ENCODE data around the gene RPS6KB2.

The RPS6KB2 gene

DNA sequence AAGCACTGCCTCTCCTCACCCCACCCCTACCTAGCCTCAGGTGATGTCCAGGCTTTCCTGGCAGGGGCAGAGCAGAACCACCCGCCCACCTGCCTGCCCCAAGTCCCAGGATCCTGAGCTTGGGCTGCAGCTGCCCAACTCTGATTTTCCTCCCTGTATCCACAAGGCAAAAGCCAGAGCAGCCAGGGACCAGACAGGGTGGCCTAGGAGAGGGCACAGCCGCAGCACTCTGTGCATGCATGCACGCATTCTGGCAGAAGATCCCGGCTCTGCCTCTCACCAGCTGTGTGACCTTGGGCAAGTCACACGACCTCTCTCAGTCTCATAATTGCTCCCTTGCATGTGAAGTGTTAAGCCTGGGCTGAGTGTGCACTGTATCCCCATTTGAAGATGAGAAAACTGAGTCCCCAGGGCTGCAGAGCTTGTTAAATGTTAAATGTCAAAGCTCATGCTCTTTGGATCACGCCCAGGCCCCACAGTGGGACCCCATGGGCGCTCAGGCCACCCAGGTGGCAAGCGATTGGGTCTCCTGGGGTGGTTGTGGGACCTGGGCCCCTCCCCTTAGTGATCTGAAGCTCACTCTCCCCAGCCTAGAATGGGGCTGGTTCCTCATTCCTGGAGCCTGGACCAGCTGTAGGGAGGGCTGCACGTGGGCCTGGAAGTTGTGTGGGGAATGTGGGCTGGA, 15.7 kb upstream of the RPS6KB2 start:
- DNase-seq (ENCODE audit: extremely low read depth, low read depth) = no peak
- no peak overlapping the region for H3K4me3 ChIP-seq (replicated peaks; ENCODE audit: low read depth, low read length)
- TF ChIP-seq, protein P1, sequence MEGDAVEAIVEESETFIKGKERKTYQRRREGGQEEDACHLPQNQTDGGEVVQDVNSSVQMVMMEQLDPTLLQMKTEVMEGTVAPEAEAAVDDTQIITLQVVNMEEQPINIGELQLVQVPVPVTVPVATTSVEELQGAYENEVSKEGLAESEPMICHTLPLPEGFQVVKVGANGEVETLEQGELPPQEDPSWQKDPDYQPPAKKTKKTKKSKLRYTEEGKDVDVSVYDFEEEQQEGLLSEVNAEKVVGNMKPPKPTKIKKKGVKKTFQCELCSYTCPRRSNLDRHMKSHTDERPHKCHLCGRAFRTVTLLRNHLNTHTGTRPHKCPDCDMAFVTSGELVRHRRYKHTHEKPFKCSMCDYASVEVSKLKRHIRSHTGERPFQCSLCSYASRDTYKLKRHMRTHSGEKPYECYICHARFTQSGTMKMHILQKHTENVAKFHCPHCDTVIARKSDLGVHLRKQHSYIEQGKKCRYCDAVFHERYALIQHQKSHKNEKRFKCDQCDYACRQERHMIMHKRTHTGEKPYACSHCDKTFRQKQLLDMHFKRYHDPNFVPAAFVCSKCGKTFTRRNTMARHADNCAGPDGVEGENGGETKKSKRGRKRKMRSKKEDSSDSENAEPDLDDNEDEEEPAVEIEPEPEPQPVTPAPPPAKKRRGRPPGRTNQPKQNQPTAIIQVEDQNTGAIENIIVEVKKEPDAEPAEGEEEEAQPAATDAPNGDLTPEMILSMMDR (IDR thresholded peaks at IDR 0.05; ENCODE audit: low read depth, low read length, missing control alignments) = no peak

DNA sequence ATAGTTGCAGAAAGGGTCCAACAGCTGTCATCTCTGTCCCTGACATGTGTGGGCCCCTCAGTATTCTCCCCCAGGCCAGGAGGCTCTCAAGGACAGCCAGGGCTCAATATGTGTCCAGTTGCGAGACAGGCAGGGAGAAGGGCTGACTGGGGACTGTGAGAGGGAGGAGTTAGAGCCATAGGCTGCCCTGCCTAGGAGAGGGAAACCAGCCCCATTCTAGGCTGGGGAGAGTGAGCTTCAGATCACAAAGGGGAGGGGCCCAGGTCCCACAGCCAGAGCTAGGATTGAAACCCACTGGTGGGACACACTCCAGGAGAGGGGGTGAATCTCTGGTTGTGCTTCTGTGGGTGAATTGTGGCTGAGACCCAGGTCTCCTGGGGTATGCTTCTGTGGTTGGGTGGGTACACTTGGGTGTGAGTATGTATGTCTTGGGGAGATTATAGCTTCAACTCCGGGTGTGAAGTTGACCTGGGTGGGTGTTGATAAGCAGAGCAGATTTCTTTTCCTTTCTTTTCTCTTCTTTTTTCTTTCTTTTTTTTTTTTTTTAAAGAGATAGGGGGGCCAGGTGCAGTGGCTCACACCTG, 14.9 kb upstream of the RPS6KB2 start:
- no peak for DNase-seq (ENCODE audit: extremely low read depth, low read depth)
- H3K4me3 ChIP-seq (replicated peaks; ENCODE audit: low read depth, low read length) = no peak overlapping the region
- TF ChIP-seq, protein P1 (IDR thresholded peaks at IDR 0.05; ENCODE audit: low read depth, low read length, missing control alignments) = no peak

DNA sequence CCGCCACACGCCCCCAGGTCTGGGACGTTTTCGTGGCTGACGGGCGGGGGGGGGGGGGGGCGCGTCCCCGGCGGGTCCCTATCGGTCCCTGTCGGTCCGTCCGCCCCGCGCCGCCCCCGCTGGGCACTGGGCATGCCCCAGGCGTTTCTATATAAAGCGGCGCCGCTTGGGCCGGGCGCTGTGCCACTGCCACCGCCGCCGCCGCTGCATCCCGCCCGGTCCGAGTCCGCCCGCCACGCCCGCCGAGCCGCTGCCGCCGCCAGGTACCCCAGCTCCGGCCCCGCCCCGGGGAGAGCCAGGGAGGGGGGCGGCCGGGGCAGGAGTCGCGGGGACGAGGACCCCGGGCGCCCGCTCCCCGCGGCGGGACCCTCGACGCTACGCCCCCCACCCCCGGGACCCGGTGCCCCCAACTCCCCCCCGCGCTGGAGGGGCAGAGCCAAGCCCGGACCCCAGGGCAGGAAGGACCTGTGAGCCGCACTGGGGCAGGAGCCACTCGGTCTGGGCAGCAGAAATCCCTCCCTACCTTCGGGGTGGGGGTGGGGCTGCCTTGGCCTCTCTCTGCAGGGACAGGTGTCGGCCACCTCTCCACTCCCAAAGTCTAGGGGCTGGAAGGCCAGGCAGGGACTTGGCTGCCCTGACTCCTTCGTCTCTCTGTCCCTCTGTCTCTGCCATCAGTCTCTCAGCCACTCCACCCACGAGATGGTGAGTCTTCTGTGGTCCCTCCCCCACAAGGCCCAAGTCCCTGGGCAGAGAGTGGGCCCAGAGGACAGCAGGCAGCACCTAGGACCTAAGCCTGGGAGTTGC, 12.6 kb upstream of the RPS6KB2 start, which contains the start of gene CARNS1:
Gene CARNS1 (plus strand): TSS at position 178 of the 804 bp plus-strand sequence. CDS start 522 bp downstream, at position 700.
- TF ChIP-seq, protein P1 (IDR thresholded peaks at IDR 0.05; ENCODE audit: low read depth, low read length, missing control alignments) = no peak
- no peak for DNase-seq (ENCODE audit: extremely low read depth, low read depth)
- no peak within 1 kb of the TSS for H3K4me3 ChIP-seq (replicated peaks; ENCODE audit: low read depth, low read length)

DNA sequence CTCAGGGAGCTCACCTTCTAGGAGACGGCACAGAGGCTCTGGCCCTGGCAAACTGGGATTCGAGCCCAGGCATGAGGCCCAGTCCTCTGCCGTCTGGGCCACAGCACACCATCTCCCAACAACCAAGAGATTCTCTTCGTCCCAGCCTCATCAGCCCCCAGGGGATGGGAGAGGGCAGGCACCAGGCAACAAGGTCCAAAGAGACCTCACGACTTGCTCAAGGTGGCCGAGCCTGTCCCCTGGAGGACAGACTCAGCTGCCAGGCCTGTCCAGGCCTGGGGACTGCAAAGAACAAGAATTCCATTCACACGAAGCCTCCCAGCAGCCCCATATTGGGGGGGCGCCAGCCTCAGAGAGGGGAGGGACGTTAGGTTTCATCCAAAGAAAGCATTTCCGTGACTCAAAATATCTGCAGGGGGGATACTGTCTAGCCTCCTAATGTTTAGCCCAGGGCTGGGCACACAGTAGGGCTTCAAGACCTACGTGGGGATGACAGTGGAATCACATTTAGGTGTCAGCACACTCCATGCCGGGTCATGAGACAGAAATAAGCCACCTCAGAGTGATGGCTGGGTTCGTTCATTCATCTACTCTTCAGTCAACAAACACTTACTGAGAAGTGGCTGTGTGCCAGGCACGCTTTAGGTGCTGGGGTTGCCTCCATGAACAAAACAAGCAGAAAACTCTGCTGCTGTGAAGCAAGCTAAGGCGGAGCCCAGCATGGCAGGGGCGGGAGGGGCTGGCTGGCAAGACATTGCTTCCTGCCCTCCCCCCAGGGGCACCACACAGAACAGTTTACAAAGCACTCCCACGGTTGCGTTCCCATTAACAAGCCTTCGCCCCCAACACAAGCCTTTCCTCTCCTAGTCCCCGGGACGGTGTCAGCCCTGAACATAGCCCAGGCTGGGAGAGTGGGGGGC, 11.6 kb upstream of the RPS6KB2 start:
- no peak overlapping the region for H3K4me3 ChIP-seq (replicated peaks; ENCODE audit: low read depth, low read length)
- no peak for DNase-seq (ENCODE audit: extremely low read depth, low read depth)
- TF ChIP-seq, protein P1 (IDR thresholded peaks at IDR 0.05; ENCODE audit: low read depth, low read length, missing control alignments) = no peak

DNA sequence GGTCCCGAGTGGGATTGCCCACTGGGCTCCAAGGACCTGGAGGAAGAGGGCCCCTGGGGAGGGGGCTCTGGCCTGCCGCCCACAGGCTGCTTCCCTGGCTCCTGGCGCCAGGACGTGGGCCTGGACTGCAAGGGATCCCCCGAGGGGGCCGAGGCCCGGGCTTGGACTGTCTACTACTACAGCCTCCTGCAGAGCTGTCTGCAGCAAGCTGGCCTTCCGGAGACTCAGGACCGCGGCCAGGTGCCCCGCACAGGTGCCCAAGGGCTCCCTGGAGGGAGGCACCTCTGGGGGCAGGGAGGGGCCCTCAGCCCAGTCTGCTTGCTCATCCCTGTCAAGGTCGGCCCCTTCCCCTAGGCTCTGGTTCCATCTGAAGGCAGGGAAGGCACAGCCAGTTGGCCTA, 10.9 kb upstream of the RPS6KB2 start:
- H3K4me3 ChIP-seq (replicated peaks; ENCODE audit: low read depth, low read length) = no peak overlapping the region
- no peak for DNase-seq (ENCODE audit: extremely low read depth, low read depth)
- TF ChIP-seq, protein P1 (IDR thresholded peaks at IDR 0.05; ENCODE audit: low read depth, low read length, missing control alignments) = no peak
